HG02759 (cell line): ENCODE measurements around the gene SSR4.

Experiments
- ATAC-seq: cut with Tn5 transposase; IDR thresholded peaks from one replicate; pipeline ENCODE4 v1.9.1; 2021; ENCODE audit warnings: mild to moderate bottlenecking, moderate library complexity; ENCODE audit not compliant: unreplicated experiment

The SSR4 gene

DNA sequence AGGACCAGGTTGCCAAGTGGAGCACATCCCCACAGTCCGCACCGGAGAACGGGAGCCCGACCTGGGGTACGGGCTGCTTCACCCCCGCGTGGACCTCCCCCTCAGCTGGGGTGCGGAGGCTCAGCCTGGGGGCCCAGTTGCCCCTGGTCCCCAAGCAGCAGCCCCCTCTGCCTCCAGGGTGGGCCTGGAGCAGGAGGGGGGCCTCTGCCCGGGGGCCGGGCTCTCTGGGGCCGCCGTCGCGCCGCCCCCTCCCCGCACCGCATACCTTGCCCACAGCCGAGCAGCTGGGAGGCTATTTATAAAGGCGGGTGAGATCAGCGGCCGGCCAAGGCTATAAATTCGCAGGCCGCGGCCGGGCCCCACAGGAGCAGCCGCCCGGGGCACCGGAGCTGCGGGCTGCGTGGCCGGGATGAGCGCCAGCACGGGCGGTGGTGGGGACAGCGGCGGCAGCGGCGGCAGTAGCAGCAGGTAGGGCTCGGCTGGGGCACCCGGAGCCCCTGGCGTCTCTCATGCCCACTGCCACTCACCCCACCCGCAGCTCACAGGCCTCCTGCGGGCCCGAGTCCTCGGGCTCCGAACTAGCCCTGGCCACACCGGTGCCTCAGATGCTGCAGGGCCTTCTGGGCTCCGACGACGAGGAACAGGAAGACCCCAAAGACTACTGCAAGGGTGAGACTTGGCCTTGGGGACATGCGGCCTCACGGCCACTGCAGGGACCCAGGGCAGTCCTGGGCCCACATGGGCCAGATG lies 13.6 kb upstream of the SSR4 start, which contains the start of gene SRPK3:
TSS of gene SRPK3 (plus strand) at position 364 of the 750 bp plus-strand sequence. CDS start at position 410, 46 bp downstream.
- ATAC-seq = no peak

DNA sequence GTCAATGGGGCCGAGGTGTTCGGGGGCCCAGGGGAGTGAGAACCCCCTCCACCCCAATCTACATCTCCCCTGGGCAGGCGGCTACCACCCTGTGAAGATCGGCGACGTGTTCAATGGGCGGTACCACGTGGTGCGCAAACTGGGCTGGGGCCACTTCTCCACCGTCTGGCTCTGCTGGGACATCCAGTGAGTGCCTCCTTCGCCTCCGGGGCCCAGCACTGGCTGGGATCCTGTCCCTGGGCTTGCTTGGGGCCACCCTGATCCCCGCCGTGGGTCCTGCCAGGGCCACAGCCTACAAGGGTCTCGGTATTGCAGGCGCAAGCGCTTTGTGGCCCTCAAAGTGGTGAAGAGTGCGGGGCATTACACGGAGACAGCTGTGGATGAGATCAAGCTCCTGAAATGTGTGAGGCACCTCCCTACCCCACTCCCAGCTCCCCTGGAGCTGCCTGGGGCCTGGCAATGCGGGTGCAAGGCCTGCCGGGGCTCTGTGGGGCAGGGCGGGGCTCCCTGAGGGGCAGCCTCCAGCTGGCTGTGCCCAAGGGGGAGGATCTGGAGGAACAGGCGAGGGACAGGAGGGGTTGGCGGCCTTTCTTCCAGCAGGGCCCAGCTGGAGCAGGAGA lies 12.9 kb upstream of the SSR4 start:
- ATAC-seq = no peak

DNA sequence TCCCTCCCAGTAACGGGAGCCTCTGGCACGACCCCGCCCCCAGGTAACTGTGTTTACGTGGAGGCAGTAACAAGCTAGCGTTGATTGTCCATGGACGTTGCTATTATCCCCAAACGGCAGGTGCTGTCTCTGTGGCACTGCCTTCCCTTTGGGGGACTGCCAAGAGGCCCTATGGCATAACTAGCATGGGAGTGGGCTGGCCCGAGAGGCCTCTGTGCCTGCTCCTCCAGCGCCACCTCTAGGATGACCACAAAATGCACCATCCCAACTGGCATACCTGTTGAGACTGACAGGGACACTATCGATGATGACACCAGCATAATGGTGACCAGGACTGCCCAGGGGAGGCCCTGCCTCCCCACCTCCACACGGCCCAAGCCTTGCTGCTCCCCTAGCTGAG lies 12.2 kb upstream of the SSR4 start:
- no peak for ATAC-seq

DNA sequence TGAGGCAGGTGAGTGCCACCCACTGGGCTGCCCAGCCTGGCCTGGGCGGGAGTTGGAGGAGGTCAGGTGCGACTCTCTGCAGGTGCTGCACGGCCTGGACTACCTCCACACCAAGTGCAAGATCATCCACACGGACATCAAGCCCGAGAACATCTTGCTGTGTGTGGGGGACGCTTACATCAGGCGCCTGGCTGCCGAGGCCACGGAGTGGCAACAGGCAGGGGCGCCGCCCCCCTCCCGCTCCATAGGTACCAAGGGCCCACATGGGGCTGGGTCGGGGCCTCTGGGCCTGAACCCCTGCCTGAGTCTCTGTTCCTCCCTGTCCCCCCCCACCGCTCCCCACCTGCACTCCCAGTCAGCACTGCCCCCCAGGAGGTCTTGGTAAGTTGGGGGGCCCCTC lies 11.6 kb upstream of the SSR4 start:
- ATAC-seq = no peak

DNA sequence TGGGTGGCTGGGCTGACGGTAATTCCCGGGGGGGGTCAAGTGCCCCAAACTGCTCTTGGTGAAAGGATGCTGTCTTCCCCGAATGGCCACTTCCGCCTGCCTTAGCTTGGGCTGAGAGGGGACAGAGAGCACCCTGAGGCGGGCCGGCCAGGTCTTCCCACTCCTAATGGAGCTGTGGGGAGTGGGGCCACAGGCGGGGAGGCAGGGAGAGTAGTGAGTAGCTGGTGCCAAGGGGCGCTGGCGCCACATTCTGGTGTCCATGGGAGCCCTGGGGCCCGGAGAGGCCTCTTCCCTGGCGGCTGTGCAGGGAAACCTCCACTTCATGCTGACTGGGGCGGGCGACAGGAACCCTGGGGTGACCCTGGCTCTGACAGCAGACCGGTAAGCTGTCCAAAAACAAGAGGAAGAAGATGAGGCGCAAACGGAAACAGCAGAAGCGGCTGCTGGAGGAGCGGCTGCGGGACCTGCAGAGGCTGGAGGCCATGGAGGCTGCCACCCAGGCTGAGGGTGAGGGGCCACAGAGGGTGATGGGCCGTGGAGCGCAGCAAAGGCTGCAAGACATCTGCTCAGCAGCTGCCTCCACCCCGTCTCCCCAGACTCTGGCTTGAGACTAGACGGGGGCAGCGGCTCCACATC lies 11.0 kb upstream of the SSR4 start:
- ATAC-seq = no peak

DNA sequence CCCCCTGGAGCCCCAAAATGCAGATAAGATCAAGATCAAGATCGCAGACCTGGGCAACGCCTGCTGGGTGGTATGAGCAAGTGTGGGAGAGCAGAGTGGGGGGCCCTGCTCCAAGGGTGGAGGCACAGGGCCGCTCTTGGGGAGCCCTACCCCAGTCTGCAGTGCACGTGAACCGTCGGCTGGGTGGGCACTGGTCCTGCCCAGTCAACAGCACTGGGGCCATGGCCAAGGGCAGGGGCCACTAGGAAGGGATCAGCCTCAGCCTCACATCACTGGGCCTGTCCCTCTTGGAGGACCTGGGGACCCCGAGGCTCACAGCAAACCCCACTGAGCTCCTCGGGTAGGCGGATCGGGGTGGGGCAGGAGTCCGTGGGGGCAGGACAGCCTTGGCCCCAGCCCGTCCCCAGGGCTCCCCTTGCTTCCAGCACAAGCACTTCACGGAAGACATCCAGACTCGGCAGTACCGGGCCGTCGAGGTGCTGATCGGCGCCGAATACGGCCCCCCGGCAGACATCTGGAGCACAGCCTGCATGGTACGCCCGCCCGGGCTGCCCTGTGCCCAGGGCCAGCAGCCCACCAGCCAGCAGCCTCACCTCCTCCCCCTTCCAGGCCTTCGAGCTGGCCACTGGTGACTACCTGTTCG lies 10.0 kb upstream of the SSR4 start:
- ATAC-seq = no peak

DNA sequence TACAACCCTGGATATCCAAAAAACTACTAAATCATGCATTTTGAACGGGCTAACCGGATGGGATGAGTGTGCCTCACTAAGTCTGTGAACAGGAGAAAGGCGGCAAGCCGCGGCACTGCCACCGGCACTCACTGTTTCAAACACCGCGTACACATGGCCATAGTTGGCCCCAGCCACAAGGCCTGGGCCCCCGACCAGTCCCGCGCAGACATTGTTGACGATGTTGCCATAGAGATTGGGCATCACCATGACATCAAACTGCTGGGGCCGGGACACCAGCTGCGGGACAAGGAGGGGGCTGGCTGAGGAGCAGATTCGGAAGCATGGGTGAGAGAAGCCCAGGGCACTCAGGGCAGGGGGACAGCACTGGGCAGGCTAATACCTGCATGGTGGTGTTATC lies 7.8 kb upstream of the SSR4 start:
- ATAC-seq = no peak

DNA sequence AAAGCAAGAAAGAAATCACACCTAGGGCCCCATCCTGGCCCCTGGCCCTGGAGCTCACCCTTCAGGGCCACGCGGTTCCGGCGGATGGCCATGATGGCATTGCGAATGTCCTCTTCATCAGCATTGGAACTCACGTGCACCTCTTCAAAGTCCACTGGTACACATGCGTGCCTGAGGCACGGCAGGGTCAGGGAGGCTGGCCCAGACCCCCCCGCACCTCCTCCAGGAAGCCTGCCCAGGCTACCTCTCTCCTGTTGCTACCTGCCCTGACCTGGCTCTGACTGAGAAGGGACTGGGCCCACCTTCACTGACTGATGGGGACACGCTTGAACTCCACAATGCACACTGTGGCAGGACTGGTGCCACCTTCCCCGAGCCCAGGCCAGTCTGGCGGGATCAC lies 4.8 kb upstream of the SSR4 start:
- no peak for ATAC-seq

DNA sequence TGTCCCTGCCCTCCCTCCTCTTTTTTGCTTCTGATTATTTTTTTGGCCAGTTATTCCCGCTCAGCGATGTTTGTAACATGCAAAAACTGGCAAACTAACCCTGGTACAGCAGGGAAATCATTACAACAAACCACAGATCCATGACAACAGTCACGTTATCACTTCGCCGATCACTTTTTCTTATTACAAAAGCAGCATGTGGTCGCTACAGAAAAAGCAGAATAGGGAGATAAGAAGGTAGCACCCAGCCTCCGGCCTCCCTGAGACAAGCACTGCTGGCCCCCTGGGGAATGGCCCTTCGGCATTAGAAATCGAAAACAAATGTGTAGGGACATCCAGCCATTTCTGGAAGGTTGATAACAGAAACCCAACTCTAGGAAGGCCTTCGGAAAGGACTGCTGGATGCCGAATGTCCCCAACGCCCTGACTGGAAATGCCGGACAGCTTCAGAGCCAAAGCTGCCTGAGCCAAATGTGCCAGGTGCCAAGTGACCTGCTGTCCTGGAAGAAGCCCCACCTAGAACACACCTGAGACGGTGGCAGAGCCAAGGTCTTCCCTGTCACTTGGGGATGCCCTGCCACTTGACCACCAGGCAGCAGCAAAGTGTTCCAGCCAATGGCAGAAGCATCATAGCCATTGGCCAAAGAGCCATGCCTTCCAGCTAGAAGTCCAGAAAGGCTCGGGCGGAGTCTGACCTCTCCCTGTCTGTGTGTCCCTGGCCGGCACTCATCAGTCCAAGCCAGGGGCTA lies 3.2 kb upstream of the SSR4 start:
- ATAC-seq = no peak

DNA sequence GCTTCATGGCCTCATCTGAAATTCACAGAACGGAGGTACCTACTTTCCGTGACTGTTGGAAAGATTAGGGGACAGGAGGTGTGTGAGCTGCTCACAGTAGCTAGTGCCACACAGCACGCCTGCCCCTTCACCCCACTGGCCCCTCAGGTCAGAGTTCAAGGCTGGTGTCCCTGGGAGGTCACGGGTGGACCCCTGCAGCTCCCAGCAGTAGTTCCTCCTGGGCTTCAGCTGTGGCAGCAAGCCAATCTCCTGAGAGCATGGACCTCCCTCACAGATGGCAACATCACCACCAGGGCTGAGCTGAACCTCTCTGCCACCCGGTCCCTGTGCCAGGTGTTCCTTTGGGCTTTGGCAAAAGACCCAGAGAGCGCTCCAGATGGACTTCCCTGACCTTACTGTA lies 2.1 kb upstream of the SSR4 start:
- no peak for ATAC-seq

DNA sequence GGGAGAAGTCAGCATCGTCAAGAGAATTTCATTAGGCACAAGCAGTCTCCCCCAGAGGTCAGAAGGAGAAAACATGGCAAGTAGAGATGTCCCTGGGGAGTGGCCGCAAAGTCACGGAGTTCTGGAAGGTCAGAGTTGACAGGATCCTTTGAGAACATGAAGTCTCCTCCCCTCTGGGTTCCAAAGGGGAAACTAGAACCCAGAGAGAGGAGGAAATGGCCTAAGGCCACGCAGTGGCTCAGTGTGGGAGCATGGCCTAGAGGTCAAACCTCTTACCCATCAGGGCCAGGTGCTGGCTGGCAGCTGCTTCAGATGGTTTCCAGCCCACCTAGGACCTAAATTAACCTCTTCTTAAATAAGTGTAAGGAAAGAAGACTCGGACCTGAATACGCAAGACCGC lies 1.2 kb upstream of the SSR4 start:
- ATAC-seq = no peak

DNA sequence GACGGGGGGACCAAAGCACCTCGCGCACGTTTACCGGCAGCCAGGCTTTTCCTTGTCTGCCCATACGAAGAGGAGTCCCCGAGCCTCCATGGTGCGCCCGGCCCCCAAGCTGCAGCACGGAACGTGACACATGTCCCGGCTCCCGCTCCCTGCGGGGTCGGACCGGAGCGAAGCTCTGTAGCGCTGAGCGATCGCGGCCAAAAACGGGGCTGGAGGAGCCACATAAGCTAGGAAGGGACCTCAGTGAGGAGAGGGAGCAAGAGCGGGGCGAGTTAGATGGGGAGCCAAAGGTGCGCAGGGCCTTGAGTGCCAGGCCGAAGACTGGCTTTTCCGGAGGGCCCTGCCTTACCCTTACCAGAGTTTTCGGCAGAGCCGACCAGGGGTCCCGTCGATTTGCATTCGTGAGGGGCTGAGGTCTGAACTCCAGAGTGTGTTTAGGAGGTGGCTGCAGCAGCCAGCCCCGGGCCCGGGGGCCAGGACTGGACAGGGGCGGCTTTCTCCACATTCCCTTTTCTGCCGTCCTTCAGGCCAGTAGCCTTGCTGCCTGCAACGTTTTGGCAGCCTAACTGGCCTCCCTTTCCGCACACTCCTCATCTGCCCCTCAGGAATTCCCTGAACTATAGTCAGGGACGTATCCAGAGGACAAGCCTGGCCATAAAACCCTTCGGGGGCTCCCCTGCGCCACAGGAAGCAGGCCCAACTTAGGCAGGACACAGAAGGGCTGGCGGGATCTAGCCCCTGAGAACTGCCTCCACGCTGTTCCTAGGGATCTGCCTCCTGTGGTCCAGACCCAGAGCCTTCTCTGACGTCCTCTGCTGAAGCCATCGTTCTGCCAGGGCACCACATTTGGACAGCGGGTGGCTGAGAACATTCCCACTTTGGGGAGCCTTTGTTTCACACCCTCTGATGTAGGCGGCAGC lies 689 bp downstream of the SSR4 start:
- no peak for ATAC-seq

DNA sequence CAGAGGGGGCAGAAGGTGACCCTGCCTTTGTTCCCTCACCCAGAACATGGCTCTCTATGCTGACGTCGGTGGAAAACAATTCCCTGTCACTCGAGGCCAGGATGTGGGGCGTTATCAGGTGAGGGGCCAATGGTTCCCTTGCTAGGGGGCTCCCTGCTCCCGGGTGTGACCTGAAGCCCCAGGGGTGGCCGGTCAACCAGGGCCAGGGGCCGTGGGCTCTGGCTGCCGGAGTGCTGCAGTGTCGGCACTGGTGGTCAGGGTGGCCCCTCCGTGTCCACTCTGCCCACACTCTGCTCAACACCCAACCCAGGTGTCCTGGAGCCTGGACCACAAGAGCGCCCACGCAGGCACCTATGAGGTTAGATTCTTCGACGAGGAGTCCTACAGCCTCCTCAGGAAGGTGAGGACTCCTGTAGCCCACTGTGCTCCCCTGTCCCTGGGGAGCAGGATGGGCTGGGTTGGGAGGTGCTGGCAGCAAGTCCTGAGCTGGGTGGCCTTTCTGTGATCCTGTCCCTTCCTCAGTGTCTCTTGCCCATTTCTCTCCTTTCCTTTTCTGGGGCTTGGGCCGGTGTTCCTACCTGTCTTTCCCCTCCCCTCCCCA lies 3.0 kb downstream of the SSR4 start:
- ATAC-seq = no peak

DNA sequence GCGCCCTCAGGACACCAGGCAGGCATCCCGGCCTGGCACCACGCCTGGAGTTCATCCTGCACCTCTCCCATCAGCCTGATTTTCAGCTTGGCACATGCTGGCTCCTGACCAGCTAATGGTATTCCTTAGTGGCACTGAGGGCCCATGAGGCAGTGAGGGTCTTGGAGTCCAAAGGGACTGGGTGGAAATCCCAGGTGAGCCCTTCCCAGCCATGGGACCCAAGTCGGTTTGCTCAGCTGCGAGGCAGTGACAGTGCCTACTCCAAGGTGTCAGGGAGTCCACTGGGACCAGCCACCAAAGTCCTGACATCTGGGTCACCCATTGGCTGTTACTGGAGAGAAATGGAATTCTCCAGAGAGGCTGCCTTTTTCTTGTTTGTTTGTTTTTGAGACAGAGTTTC lies 4.9 kb downstream of the SSR4 start:
- no peak for ATAC-seq

DNA sequence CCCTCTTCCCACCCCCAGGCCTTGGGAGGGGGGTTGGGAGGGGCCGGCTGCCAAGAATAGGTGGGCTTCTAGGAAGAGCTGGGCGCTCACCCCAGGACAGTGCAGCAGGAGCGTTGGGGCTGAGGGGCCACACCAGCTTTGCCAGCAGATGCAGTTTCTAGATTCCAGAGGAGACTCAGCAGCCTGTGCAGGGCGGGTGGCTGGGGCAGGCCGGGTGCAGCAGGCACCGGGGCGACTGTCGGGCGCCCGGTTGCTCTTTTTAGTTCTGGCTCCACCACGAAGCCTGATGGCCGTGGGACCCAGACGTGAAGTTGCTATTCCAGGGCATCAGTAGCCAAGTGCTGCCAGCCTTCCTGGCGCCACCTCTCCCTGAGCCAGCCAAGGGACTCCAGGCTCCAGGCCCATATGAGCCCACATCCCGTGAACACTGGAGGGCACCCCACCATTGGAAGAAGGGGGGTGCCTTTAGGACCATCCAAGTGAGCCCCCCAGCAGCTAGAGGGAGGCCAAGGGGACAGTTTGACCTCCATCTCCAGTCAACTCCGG lies 5.8 kb downstream of the SSR4 start:
- no peak for ATAC-seq

DNA sequence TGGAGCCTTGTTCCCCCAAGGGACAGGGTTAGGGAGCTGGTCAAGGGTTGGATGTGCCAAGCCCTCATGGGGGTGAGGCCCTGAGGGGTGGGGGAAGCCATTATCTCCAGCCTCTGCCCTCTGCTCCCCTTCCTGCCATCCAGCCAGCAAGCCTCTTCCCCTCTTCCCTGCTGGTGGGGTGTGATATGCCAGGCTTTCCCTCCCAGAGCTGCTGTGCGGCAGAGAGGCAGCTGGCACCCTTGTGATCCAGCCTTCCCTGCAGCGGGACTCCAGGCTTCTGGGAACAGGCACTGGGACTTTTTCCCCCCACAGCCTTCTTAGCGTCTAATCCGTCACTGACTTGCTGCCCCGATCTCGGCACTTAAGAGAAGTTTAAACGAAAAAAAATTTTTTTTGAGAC lies 6.3 kb downstream of the SSR4 start:
- ATAC-seq = no peak

DNA sequence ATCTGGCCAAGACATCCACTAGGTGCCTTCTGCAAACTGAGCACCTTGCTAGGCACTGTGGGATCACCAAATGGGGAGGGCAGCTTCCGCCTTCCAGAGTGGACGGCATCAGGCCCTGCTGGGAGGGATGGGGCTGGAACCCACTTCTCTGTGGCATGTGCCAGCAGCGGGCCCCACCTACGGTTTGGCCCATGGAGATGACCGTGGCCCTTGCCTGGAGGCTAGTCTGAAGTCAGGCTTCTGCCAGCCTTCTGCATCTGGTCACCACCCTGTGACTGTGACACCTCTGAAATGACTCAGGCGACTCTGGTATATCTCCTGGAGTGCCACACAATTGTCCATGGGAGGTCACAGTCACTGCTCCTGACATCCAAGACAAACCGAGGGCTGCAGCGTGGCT lies 7.2 kb downstream of the SSR4 start:
- ATAC-seq = no peak

DNA sequence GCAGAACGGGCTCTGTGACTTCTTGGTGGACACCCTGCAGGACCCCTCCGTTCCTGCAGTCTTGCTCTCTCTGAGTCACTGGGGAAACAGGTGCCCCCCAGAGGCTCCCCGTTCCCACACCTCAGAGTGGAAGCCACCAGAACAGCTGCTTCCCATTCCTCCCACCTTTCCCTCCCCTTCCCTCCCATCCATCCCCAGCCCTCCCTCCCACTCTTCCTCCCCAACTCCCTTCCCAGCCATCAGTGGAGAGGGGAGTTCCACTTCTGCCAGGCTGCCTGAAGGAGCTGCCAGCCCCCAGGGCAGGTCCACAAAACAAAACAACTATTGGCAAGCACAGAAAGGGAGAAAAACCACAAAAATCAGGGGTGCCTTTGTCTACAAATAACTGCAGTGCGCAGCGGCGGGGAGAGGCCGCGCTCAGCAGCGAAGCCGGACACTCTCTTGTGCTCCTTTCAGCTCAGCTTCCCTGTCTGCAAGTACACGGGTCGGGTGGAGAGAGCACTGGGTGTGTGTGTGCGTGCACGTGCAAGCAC lies 8.1 kb downstream of the SSR4 start:
- no peak for ATAC-seq
